Activated T-cell treated with anti-CD3 and anti-CD28 coated beads, Interleukin-2, amount 50 U/mL, for 24 hours (primary cell): ENCODE results near the gene SPTBN5.
A peak's percentile ranks its signal among the peaks of the same experiment; 100 is the strongest.
"Not testable (repeated sequence)": the region's sequence is repeated elsewhere in the genome, so short reads cannot be mapped to it uniquely, and the experiment has no call there.

ENCODE experiments used
- DNase-seq: peaks from one replicate; pipeline ENCODE4 v3.0.0-alpha.2; 2020
- H3K27ac Mint-ChIP-seq: 2 replicates; pipeline ENCODE4 v1.8.0; 2020; ENCODE audit warnings: mild to moderate bottlenecking, mixed read lengths
- H3K27me3 Mint-ChIP-seq: 2 replicates; pipeline ENCODE4 v1.8.0; 2020; ENCODE audit warnings: mixed read lengths
- H3K36me3 Mint-ChIP-seq: 2 replicates; pipeline ENCODE4 v1.8.0; 2020; ENCODE audit warnings: low read depth, mixed read lengths
- H3K4me1 Mint-ChIP-seq: 2 replicates; pipeline ENCODE4 v1.8.0; 2020; ENCODE audit warnings: low read depth, mixed read lengths
- H3K4me3 Mint-ChIP-seq: 2 replicates; pipeline ENCODE4 v1.8.0; 2020; ENCODE audit warnings: mild to moderate bottlenecking, moderate library complexity, mixed read lengths
- H3K9me3 Mint-ChIP-seq: 2 replicates; pipeline ENCODE4 v1.8.0; 2020; ENCODE audit warnings: mixed read lengths

The SPTBN5 gene

DNA sequence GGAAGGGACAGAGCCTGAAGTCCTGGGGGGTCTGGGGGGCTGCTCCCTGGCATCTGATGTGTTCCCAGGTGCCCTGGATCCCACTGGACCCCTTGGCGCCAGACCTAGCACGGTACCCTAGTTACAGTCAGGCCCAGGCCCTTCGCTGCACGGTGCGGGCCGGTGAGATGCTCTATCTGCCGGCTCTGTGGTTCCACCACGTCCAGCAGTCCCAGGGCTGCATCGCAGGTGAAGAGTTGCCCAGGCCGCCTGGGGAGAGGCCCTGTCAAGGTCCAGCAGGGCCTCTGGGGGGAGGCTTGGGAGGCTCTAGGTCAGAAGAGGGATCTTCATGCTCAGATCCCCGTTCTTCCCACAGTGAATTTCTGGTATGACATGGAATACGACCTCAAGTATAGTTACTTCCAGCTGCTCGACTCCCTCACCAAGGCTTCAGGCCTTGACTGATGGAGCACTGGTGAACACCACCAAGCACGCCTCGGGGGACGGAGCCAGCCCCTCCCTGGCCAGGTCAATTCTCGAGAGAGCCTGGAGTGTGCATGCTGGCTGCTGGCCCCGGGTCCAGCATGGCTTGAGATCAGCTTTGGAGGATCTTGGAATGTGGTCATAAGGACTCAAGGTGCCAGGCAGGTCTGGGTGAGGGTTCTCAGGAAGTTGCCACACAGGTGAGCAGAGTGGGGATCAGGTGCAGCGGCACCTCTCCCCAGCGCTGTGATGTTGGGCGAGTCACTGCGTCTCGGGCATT, 57.0 kb downstream of the SPTBN5 start:
- H3K27ac Mint-ChIP-seq, result no peak overlapping the region
- H3K9me3 Mint-ChIP-seq, result no peaks in the 10 kb centered on the region
- H3K4me1 Mint-ChIP-seq, result peaks cover 25% of the 10 kb centered on the region
- H3K4me3 Mint-ChIP-seq, result no peak overlapping the region
- H3K36me3 Mint-ChIP-seq, result peaks cover 30% of the 10 kb centered on the region
- DNase-seq, result no peak
- no peaks in the 10 kb centered on the region for H3K27me3 Mint-ChIP-seq

DNA sequence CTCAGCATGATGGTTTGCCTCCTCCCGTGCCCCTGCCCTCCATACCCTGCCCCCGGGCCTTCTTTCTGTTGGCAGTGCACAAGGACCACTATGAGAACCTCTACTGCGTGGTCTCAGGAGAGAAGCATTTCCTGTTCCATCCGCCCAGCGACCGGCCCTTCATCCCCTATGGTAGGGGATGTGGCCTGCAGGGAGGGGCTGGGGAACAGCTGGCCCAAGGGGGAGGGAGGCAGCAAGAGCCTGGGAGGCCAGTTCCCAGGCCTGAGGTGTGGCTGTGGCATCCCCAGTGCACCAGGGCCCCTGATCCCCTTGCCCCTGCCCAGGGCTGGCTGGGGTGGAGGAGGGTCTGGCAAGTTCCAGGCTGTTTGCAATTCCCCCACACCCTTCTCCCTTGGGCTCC, 57.8 kb downstream of the SPTBN5 start:
- peaks cover 37% of the 10 kb centered on the region for H3K36me3 Mint-ChIP-seq
- no peak overlapping the region for H3K27ac Mint-ChIP-seq
- H3K4me1 Mint-ChIP-seq, result peaks cover 33% of the 10 kb centered on the region
- no peaks in the 10 kb centered on the region for H3K27me3 Mint-ChIP-seq
- no peak overlapping the region for H3K4me3 Mint-ChIP-seq
- H3K9me3 Mint-ChIP-seq, result no peaks in the 10 kb centered on the region
- no peak for DNase-seq

DNA sequence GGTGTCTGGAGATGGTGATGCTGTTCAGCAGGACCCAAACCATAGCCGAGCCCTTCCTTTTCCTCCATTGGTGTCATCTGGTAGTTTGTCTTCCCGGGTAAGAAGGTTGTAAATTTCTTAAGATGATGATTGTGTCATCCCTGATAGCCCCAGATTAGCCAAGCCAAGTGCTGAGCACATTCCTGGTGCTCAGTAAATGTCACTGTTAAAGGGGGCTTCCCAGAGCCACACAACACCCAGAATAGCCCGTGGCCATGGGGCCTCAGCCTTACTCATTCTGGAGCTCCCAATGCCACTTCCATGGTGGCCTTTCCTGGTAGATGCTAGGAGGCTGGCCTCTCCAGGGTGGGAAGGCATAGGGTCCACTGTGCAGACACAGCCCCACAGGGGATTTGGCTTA, 59.8 kb downstream of the SPTBN5 start:
- no peak for DNase-seq
- H3K27ac Mint-ChIP-seq, result no peak overlapping the region
- H3K27me3 Mint-ChIP-seq, result no peaks in the 10 kb centered on the region
- H3K36me3 Mint-ChIP-seq, result peaks cover 31% of the 10 kb centered on the region
- H3K4me1 Mint-ChIP-seq, result peaks cover 49% of the 10 kb centered on the region
- H3K4me3 Mint-ChIP-seq, result no peak overlapping the region
- H3K9me3 Mint-ChIP-seq, result no peaks in the 10 kb centered on the region

DNA sequence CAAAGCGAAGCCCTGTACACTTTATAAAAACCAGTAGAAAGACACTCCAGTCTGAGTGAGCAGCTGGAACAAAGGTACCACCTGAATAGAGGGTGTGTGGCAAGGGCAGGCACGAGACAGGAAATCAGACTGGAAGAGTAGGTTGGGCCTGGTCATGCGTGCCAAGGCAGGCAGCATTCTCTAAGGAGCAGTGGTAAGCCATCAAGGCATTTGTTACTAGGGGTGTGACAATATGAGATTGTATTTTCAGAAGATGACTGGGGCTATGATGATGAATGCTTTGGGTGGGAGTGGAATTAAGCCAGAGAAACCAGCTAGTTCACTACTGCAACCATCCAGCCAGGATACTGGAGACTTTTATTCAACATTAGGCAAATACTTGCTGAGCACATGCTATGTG, 61.0 kb downstream of the SPTBN5 start:
- no peak overlapping the region for H3K4me3 Mint-ChIP-seq
- peak overlapping the region; percentile 50 for H3K27ac Mint-ChIP-seq
- no peak for DNase-seq
- H3K9me3 Mint-ChIP-seq, result no peaks in the 10 kb centered on the region
- peaks cover 56% of the 10 kb centered on the region for H3K4me1 Mint-ChIP-seq
- peaks cover 35% of the 10 kb centered on the region for H3K36me3 Mint-ChIP-seq
- no peaks in the 10 kb centered on the region for H3K27me3 Mint-ChIP-seq

- DNase-seq, result no peak
- Mint-ChIP-seq H3K4me1 (peaks cover 58% of the 10 kb centered on the region), H3K4me3 (no peak overlapping the region), H3K9me3 (no peaks in the 10 kb centered on the region), H3K27ac (no peak overlapping the region), H3K36me3 (peaks cover 31% of the 10 kb centered on the region), H3K27me3 (no peaks in the 10 kb centered on the region)
These were observed 61.6 kb downstream of the SPTBN5 start for GRCh38 chr15:41832208-41832607.

- H3K36me3 Mint-ChIP-seq, result peaks cover 27% of the 10 kb centered on the region
- H3K4me3 Mint-ChIP-seq, result peak overlapping the region; percentile 20
- H3K27ac Mint-ChIP-seq, result peak overlapping the region; percentile 84
- peak; percentile 50 for DNase-seq
- not testable (repeated sequence) for H3K27me3 Mint-ChIP-seq, H3K9me3 Mint-ChIP-seq
- peaks cover 59% of the 10 kb centered on the region for H3K4me1 Mint-ChIP-seq
These were observed 62.6 kb downstream of the SPTBN5 start for GRCh38 chr15:41831291-41831690.

GRCh38 chr15:41829959-41830646, 63.8 kb downstream of the SPTBN5 start:
- H3K27ac Mint-ChIP-seq, result peak overlapping the region; percentile 28
- H3K4me3 Mint-ChIP-seq, result no peak overlapping the region
- peaks cover 30% of the 10 kb centered on the region for H3K36me3 Mint-ChIP-seq
- no peaks in the 10 kb centered on the region for H3K9me3 Mint-ChIP-seq
- H3K4me1 Mint-ChIP-seq, result peaks cover 58% of the 10 kb centered on the region
- H3K27me3 Mint-ChIP-seq, result no peaks in the 10 kb centered on the region
- no peak for DNase-seq

DNA sequence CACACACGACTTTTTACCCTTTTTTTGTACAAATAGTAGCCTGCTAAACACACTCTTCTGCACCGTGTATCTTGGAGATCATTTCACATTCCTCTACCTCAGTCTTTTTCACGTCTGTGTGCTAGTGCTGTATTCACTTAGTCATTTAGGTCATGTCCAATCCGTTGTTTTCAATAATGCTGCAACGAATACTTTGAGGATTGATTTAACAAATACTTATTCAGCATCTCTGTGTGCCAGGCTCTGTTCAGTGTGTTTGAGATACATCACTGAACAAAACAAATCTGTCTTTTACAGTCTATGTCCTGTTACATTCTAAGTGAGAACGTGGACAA, 65.1 kb downstream of the SPTBN5 start:
- DNase-seq, result no peak
- H3K4me3 Mint-ChIP-seq, result peak overlapping the region; percentile 83
- peaks cover 53% of the 10 kb centered on the region for H3K4me1 Mint-ChIP-seq
- H3K27ac Mint-ChIP-seq, result peak overlapping the region; percentile 88
- no peaks in the 10 kb centered on the region for H3K27me3 Mint-ChIP-seq
- no peaks in the 10 kb centered on the region for H3K9me3 Mint-ChIP-seq
- peaks cover 42% of the 10 kb centered on the region for H3K36me3 Mint-ChIP-seq

DNA sequence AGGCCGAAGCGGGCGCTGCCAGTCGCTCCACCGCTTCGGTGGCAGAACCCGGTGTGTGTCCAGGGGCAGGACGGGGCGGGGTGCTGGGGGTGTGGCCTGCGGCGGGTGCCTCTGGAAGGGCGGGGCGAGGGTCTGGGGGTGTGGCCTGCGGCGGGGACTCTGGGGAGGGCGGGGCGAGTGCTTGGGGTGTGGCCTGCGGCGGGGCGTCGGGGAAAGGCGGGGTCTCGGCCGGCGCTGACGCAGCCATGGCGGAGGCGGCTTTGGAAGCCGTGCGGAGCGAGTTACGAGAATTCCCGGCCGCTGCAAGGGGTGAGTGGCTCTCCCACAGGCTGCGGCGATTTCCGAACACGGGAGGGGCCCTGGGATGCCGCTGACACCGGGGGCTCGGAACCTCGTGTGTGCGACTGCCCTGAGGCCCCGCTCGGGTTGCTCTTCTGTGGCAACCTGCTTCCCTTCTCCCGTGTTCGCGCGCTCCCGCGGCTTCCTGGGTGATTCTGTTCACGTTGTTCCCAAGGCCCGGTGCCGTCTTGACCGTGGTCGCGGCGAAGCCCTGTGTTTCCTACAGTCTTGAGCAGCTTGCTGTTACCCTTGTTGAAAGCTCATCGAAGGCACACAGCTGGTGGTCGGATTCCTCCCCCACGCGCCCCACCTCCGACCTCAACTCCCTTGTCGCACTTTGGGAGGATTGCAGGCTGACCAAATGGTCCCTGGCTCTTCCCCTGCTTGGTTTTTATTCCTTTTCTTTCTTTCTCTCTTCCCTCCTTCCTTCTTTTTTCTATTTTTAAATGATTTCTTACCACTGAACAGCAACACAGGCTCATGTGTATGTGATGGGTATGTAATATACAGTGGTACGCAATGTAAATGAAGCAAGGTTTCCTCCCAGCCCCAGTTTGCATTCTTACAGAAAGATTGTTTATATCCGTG, 65.7 kb downstream of the SPTBN5 start, which contains the start of gene JMJD7:
Gene JMJD7 (plus strand): TSS at position 213 of the 927 bp plus-strand sequence. CDS start 33 bp downstream, at position 246.
- DNase-seq, result peak; percentile 97
- H3K4me1 Mint-ChIP-seq, result peaks cover 49% of the 10 kb centered on the region
- H3K36me3 Mint-ChIP-seq, result peaks cover 49% of the 10 kb centered on the region
- peak within 1 kb of the TSS; percentile 83 for H3K4me3 Mint-ChIP-seq
- H3K9me3 Mint-ChIP-seq, result no peaks in the 10 kb centered on the region
- H3K27me3 Mint-ChIP-seq, result no peaks in the 10 kb centered on the region
- H3K27ac Mint-ChIP-seq, result peak within 1 kb of the TSS; percentile 88

DNA sequence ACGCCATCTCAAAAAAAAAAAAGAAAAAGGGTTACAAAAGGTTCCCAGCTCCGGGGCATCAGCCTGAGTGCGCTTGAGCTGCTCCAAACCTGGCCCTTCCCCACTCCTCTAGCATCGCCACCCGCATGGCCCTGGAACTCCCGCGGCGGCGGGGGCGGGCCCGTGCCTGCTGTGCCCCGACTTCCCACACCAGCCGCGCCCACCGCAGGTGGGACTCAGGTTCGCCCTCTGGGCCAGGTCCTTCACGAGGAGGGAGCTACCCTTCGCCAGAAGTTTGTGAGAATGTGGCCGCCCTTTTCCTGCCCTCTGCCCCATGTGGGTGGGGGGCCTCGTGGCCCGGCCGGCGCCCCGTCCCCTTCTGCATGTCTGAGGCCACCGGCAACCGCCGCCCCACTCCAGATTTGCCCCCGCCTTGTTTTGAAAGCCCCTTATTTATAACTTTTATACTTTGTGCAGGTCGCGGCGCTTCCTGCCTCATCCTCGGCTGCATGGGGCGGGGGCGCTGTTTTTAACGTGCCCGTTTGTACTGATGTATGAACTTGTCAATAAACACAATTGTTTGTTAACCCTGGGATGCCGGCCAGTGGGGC, 66.5 kb downstream of the SPTBN5 start:
- Mint-ChIP-seq H3K4me3 (peak overlapping the region; percentile 83), H3K27ac (peak overlapping the region; percentile 88), H3K27me3 (no peaks in the 10 kb centered on the region), H3K4me1 (peaks cover 42% of the 10 kb centered on the region), H3K9me3 (no peaks in the 10 kb centered on the region), H3K36me3 (peaks cover 48% of the 10 kb centered on the region)
- DNase-seq, result no peak

GRCh38 chr15:41825572-41826535, 68.0 kb downstream of the SPTBN5 start:
- Mint-ChIP-seq H3K4me3 (no peak overlapping the region), H3K36me3 (peaks cover 46% of the 10 kb centered on the region), H3K4me1 (peaks cover 26% of the 10 kb centered on the region), H3K27ac (peak overlapping the region; percentile 2), H3K27me3 (no peaks in the 10 kb centered on the region), H3K9me3 (no peaks in the 10 kb centered on the region)
- no peak for DNase-seq

- DNase-seq, result no peak
- no peak overlapping the region for H3K4me3 Mint-ChIP-seq
- H3K27me3 Mint-ChIP-seq, result no peaks in the 10 kb centered on the region
- H3K9me3 Mint-ChIP-seq, result no peaks in the 10 kb centered on the region
- peaks cover 54% of the 10 kb centered on the region for H3K36me3 Mint-ChIP-seq
- peaks cover 21% of the 10 kb centered on the region for H3K4me1 Mint-ChIP-seq
- no peak overlapping the region for H3K27ac Mint-ChIP-seq
These were observed 68.7 kb downstream of the SPTBN5 start for GRCh38 chr15:41825145-41825544.

DNA sequence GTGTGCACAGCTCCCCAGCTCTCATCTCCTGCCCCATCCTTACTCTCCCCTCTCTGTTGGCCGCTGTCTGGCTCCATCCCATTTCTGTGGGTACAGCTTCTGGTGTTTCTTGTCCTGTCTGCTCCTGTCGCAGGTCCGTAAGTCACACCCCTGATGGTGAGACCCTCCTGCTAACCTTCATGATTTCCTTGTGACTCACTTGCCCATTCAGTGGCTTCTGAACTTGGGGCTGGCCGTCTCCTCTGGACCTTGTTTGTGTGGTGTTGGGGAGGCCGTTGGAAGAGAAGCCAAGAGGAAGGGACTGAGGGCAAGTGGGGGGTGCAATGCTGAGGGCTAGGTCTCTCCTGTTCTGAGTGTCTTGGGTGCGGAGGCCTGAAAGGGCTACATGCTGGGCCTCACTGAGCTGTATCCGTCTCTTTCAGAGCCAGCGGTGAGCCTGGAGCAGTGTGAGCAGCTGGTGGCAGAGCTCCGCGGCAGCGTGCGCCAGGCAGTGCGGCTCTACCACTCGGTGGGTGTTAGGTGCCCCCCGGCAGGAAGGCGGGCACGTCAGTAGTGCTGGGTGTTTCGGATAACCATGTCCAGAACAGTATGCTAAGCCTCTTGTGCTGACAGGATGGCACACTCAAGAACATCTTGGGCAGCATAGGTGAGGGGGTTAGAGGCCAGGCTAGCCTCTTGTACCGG, 69.6 kb downstream of the SPTBN5 start:
- no peaks in the 10 kb centered on the region for H3K9me3 Mint-ChIP-seq
- H3K27me3 Mint-ChIP-seq, result no peaks in the 10 kb centered on the region
- no peak overlapping the region for H3K4me3 Mint-ChIP-seq
- peaks cover 12% of the 10 kb centered on the region for H3K4me1 Mint-ChIP-seq
- no peak for DNase-seq
- no peak overlapping the region for H3K27ac Mint-ChIP-seq
- H3K36me3 Mint-ChIP-seq, result peaks cover 61% of the 10 kb centered on the region
